ENCODE measurements around the gene SCN1B.

Gene SCN1B

GRCh38 chr19:35039881-35040825, 9.9 kb downstream of the SCN1B start:
- TF ChIP-seq CTCF (IDR thresholded peaks at IDR 0.05; ENCODE audit: extremely low read depth, missing control alignments): no peak
- DNase-seq (ENCODE audit: low spot score): no peak

GRCh38 chr19:35040826-35041547, 10.7 kb downstream of the SCN1B start:
- no peak for TF ChIP-seq CTCF (IDR thresholded peaks at IDR 0.05; ENCODE audit: extremely low read depth, missing control alignments)
- no peak for DNase-seq (ENCODE audit: low spot score)

- no peak for DNase-seq (ENCODE audit: low spot score)
- no peak for TF ChIP-seq CTCF (IDR thresholded peaks at IDR 0.05; ENCODE audit: extremely low read depth, missing control alignments)
These were observed 11.3 kb downstream of the SCN1B start, which contains the start of gene HPN for GRCh38 chr19:35041548-35042055. Gene HPN, plus strand, starts transcription at chr19:35041721. Its CDS starts 786 bp downstream, at chr19:35042507.

- DNase-seq (ENCODE audit: low spot score): no peak
- TF ChIP-seq CTCF (IDR thresholded peaks at IDR 0.05; ENCODE audit: extremely low read depth, missing control alignments): no peak
These were observed 11.9 kb downstream of the SCN1B start for GRCh38 chr19:35042056-35042730.

GRCh38 chr19:35042954-35043604, 12.8 kb downstream of the SCN1B start:
- TF ChIP-seq CTCF (IDR thresholded peaks at IDR 0.05; ENCODE audit: extremely low read depth, missing control alignments): no peak
- no peak for DNase-seq (ENCODE audit: low spot score)

GRCh38 chr19:35043906-35044305, 13.6 kb downstream of the SCN1B start:
- TF ChIP-seq CTCF (IDR thresholded peaks at IDR 0.05; ENCODE audit: extremely low read depth, missing control alignments): no peak

More at GRCh38 chr19:35043906-35044305, 13.6 kb downstream of the SCN1B start:
- DNase-seq (ENCODE audit: low spot score): no peak

Measured in GM20000 (cell line).